ENCODE measurements around the gene MS4A3.

- TF ChIP-seq CTCF (IDR thresholded peaks at IDR 0.05 in 8 of 11, conservative IDR thresholded peaks at IDR 0.05 in 3 of 11), result no peak
- no peak for TF ChIP-seq POLR2A (IDR thresholded peaks at IDR 0.05)
Measured at GRCh38 chr11:60097189-60097588, 40.7 kb downstream of the MS4A3 start.
